ENCODE results near the gene SCAMP1.

Gene SCAMP1

DNA sequence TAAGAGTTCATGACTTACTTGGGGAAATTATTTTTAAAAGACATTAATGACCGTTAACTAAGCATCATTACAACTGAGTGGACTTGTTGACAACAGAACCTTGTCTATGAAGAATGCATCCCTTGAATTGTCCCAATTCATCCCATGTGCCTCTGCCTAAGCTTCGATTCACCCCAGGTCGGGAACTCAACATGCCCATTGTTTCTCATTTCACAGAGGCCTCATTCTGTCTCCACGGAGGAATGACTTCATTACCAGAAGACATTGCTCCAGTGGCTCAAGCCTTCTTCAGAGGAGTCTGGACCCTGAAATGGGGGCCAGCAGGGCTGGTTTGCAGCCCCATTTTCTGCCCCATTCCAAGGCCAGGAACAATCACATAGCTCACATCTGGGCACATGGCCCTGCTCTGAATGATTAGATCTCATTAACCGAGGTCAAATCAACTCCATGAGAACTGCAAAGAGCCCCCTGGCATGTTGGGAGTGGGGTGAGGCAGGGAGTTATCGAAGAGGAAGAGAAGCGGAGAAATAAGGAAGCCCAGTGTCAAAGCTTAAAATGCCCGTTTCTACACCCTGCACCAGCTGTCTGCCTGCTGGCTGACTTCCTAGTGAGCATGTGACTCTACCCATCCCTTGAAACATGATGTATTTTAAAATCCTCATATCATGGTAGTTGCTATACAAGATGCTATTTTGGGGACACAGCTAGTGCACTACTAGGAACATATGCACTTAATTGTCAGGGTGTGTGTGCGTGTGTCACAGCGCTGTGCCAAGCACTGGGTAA, 150.9 kb downstream of the SCAMP1 start:
- no peak for DNase-seq (ENCODE audit: low read depth in 3 of 3, low spot score in 1 of 3)

DNA sequence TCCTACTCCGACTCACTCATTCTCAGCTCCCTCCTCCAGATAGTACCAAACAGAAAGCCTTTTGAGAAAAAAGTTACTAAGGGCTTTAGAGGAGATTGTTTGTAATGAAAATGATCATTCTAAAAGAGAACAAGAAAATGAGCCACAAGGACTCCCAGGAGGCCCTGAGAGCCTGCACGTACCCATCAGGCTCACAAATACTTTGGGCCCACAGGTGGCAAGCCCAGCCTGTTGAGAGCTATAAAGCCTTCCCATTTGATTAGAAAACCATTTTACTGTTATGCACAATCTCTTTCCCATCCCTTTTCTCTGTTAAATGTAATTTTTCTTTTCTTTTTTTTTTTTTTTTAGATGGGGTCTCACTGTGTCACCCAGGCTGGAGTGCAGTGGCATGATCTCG, 152.0 kb downstream of the SCAMP1 start:
- DNase-seq (ENCODE audit: low read depth in 3 of 3, low spot score in 1 of 3), result no peak

DNA sequence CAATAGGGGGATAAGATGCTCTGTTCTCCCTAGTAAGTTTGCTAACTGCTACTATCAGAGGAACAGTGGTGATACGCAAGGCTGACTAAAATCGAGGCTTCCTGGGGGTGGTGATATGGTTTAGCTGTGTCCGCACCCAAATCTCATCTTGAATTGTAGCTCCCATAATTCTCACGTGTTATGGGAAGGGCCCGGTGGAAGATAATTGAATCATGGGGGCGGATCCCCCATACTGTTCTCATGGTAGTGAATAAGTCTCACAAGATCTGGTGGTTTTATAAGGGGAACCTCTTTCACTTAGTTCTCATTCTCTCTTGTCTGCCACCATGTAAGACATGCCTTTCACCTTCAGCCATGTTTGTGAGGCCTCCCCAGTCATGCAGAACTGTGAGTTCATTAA, 153.0 kb downstream of the SCAMP1 start:
- no peak for DNase-seq (ENCODE audit: low read depth in 3 of 3, low spot score in 1 of 3)

DNA sequence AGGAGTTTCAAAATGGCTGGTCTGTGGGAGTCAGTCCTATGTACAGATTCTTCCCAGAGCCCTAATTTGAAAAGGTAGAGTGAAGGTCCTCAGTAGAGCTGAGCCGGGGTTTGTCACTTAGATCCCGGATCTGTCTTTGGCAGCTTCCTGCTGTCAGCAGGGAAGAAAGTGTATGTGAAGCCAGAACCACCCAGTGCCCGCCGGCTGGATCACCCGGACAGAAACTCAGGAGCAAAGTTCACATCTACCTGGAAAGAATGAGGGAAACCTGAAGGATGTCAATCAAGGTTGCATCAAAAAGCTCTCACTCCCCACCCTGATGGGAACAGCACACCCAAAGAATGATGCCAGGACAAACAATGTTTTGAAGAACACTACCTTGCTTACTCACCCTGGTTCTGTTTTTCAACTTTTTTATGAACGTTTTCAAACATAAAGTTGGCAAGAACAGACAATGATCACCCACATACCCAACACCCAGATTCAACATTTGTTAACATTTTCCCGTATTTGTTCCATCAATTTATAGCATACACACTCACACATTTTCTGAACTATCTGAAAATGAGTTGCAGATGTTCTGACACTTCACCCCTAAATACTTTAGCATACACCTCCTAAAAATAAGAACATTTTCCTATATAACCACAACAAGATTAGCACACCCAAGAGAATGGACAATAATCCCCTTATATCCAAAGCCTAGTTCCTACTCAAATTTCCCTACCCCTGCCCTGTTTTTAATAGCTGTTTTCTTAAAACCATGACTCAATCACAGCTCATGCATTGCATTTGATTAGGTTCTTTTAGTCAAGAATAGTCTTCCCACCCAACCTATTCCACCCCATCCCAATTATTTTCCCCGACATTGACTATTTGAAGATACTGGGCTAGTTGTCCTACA, 154.3 kb downstream of the SCAMP1 start:
- DNase-seq (ENCODE audit: low read depth in 3 of 3, low spot score in 1 of 3), result no peak

DNA sequence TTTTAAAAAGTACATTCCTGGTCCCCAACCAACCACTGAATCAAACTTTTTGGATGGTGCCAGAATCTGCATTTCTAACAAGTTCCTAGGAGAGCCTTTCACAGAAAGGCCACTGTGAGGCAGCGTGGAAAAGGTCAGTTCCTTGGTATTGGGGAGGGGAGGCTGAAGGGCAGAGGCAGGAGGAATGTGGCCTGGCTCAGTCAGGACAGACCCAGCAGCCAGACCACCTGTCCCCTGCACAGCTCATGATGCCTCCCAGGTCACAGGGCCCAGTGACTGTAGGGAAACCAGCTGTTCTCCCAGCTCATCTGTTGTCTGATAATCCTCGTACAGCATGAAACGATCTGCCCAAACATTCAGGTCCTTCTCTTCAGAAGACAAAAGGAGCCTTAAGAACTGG, 155.3 kb downstream of the SCAMP1 start:
- no peak for DNase-seq (ENCODE audit: low read depth in 3 of 3, low spot score in 1 of 3)

DNA sequence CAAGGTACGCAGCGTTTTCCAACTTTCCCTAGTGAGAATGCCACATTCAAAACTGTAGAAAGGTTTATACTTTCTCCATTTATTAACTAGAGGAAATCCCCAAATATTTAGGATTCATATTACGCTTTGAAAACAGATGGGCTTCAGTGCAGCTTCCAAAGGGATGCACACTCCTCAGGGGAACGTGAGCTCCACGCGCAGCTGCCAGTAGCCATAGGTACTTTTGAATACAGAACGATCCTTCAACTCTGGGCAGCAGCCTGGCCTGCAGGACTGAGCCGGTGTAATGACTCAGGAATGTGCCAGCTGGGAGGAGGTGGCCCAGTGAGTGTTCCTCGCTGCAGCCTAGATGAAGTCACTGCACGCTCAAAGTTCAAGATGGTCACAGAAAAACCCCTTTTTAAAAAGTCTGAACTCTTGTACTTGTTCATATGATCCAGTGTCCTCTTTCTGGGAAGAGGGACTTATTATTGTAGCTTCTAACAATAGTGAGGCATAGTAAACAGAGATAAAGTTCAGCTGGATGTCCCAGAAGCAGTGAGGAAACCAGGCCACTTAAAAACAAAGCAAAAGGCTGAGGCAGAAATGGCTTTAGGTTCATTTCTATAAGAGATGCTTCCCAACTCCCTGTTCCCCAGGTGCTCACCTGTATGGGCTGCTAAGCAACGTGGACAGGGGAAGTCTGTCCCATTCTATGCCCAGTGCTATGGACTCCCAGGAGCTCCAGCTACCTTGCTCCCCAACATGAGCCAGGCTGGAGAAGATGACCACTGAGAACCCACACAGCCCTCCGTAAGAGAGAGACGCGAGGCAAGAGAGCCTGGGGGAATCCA, 158.2 kb downstream of the SCAMP1 start:
- DNase-seq (ENCODE audit: low read depth in 3 of 3, low spot score in 1 of 3), result no peak

DNA sequence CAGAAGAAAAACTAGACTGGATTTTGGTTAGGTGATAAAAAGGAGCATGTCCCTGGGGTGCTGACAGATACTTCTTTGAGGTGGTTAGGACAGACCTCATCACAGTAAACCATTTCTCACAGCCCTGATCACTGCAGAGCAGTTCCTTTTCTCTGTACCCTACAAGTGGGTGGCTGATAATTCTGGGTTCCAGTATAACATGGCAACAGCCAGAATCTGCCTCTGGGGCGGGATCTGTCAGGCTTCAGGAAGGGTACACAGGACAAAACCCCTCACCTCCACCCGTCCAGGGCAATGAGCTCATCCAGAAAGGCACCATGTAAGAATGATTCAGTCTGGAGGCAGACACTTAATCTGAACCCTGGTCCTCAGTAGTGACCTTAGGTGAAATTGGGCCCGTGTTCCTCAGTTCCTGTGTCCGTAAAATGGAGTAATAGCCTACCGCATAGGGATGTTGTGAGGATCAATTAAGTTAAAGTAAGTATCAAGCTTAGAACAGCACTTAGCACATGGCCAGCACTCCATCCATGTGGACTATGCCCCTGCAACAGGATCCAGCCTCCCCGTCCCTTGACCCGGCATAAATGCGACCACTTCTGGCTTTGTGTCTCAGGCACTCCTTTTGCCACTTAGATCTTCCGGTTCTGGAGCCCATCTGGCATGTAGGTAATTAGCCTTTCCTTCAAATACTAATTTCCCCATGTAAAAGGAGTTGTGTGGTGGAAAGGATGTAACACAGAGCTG, 159.0 kb downstream of the SCAMP1 start:
- no peak for DNase-seq (ENCODE audit: low read depth in 3 of 3, low spot score in 1 of 3)

DNA sequence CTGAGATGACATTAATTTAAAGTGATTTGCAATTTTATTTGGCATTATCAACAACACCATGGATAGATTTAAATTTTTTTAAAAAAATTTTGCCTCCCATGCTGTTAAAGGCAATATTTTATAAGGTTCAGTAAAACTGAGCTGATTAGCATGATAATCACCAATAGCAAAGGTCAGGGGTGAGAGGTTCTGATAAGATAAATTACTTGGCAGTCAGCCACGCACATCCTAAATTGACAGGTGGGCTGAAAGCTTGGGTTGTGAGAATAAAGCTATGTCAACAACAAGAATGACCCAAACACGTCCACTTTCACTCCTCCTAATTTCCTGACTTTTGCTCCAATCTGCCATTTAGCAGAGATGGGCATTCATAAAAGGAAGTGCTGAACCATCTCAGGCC, 161.0 kb downstream of the SCAMP1 start:
- DNase-seq (ENCODE audit: low read depth in 3 of 3, low spot score in 1 of 3), result no peak

DNA sequence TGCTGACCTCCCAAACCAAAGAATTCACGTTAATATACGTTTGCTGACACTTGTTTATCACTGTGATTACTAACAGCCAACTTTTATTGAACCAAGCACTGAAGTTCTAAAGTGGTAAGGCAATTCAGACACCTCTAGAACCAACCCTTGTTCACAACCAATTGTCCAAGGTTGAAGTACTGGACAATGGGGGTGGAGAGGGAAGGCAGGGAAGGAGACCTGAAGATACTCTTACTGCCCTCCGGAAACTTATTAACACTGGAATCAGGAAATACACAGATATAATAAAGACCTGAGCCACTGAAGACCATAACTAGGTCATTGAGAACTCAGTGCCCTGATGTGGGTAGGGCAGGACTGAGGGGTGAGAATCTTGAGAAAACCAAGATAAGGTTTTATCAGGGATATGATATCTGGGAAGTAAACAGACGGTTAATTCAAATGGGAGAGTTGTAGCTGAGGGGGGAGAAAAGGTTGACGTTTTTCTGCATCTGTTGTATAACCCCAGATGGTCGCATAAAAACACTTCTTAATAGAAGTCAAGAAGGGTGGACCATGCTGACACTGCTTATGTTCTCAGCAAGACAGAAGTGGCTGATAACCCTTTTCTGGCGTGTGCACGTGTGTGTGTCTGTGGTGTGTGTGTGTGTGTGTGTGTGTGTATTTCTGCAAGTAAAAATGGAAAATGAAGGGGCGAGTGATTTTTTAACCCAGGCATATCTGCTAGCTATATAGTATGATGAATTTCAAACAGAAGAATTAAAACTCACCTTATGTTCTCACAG, 162.3 kb downstream of the SCAMP1 start:
- no peak for DNase-seq (ENCODE audit: low read depth in 3 of 3, low spot score in 1 of 3)

DNA sequence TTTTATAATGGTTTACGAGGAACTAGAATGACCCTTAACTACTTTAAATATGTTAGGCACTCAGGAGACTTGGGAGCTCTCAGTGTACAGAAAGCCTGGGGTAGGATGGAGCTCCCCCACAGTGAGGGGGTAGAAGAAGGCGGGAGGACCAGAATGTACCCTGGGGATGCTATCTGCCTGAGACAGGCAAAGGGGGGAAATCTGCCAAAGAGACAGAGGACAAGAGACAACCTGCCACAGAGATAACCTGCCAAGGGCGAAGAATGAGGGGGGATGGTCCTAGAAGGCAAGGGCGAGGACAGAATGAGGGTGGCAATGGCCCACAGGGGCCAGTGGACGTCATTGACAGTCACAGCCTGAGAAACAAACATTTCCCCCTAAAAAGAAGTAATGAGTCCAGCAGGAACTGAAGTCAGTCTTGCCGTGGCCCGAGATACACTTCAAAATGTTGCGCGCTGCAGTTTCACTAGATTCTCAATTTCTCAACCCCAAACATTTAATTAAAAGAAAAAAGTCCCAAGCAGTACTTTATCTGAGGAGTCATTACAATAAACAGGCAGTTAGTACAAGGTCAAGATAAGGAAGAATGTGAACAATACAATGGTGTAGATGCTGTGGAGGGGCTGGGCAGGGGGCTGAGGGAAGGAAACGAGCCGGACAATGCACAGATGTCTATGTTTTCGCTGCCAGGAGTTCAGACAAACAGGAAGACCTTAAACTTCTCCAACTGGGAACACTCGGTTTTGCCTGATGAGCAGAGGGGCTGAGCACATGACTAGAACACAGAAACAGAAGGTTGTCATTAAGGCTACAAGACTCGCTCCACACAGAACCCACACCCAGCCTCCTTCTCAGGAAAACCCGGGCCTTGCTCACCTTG, 163.1 kb downstream of the SCAMP1 start:
- DNase-seq (ENCODE audit: low read depth in 3 of 3, low spot score in 1 of 3), result no peak

DNA sequence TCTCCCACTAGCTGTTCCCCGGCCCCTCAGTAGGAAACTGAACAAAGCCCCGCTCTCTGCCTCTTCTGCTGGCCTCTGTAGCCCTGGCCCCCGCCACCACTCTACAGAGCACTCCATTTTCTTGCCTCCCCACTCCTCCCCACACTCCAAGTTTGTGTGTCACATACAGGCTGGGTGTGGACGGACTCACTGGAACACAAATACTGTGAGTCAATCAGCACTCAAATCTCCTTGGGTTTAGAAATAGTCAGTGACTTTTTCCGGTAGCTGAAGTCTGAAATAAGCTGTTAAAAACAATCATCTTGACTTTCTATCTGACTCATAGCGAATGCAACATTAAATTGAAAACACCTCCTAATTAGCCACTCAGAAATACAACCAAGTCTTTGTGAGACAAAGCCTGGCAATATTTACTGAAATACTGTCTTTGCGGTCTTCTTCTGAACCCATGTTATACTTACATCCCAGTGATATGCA, 165.7 kb downstream of the SCAMP1 start:
- no peak for DNase-seq (ENCODE audit: low read depth in 3 of 3, low spot score in 1 of 3)

DNA sequence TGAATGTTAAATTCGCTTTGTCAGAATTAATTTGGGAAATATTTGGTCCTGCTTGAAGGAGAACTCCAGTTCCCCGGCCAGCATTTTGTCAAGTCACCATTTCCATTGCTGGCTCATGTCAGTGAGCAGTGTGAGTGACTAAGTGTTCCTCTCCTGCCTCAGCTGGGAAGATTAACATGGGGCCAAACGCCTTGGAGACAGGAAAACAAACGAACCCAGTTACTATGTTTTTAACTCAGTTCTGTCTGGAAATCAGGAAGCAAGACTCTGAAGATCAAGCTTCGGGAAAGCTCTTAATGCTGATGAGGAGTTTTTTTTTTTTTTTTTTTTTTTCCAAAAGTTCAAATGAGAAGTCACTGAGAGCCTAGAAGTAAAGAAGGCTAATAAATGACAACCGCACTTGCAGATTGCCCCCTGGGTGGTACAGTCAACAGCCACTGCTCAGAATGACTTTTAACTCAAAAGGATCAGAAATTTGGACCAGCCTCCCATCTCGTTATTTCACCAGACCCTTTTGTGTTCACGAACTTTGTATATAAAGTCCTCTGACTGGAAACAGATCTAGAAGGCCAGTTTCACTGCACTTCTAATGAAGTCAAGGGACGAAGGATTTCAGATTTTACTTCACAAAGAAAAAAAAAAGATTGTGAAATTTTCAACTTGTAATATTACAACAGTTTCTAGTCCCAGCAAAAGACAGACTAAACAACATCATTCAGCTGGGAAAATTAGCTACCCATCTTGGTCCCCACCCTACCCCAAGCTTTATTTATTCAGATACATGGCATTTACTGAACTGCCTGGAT, 166.8 kb downstream of the SCAMP1 start:
- DNase-seq (ENCODE audit: low read depth in 3 of 3, low spot score in 1 of 3), result no peak

DNA sequence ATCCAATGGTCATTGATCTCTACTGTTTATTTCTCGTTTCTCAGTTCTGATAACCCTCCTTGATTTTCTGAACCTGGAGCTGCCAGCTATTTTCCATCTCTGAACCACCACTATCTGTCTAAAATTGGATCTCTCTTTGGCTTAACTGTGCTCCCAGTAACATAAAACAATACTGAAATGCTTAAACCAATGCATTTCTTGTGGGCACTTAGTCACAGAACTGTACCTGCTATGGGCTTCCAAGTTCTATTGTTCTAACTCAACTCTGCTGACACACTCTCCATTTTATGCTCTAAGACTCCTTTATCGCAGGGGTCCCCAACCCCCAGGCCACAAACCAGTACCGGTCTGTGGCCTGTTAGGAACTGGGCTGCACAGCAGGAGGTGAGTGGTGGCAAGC, 167.5 kb downstream of the SCAMP1 start:
- DNase-seq (ENCODE audit: low read depth in 3 of 3, low spot score in 1 of 3), result no peak

Data from stimulated activated CD4-positive, alpha-beta T cell treated with anti-CD3 and anti-CD28 coated beads, TNF-alpha, amount 100 ng/mL, for 1 hour (primary cell).